ENCODE measurements around the gene GABBR2.

Gene GABBR2

GRCh38 chr9:98331536-98332259 lies 377.0 kb downstream of the GABBR2 start:
- no peak for DNase-seq

GRCh38 chr9:98330831-98331230 lies 377.9 kb downstream of the GABBR2 start:
- no peak for DNase-seq

- no peak for DNase-seq
These were observed 378.8 kb downstream of the GABBR2 start for GRCh38 chr9:98329904-98330303.

- DNase-seq, result no peak
These were observed 379.5 kb downstream of the GABBR2 start for GRCh38 chr9:98329281-98329680.

- DNase-seq, result no peak
These were observed 380.0 kb downstream of the GABBR2 start for GRCh38 chr9:98328770-98329169.

GRCh38 chr9:98328141-98328540 lies 380.6 kb downstream of the GABBR2 start:
- DNase-seq, result no peak

- no peak for DNase-seq
These were observed 381.5 kb downstream of the GABBR2 start for GRCh38 chr9:98327249-98327561.

- DNase-seq, result no peak
These were observed 382.1 kb downstream of the GABBR2 start for GRCh38 chr9:98326459-98327248.

- DNase-seq, result no peak
These were observed 383.9 kb downstream of the GABBR2 start for GRCh38 chr9:98324801-98325200.

- no peak for DNase-seq
These were observed 385.0 kb downstream of the GABBR2 start for GRCh38 chr9:98323831-98324135.

- DNase-seq, result no peak
These were observed 385.5 kb downstream of the GABBR2 start for GRCh38 chr9:98323051-98323830.

- DNase-seq, result no peak
These were observed 387.5 kb downstream of the GABBR2 start for GRCh38 chr9:98321269-98321668.

- no peak for DNase-seq
These were observed 389.8 kb downstream of the GABBR2 start for GRCh38 chr9:98318834-98319478.

GRCh38 chr9:98318041-98318790 lies 390.5 kb downstream of the GABBR2 start:
- no peak for DNase-seq

GRCh38 chr9:98317134-98317857 lies 391.4 kb downstream of the GABBR2 start:
- DNase-seq, result no peak

- DNase-seq, result no peak
These were observed 392.1 kb downstream of the GABBR2 start for GRCh38 chr9:98316445-98317133.

GRCh38 chr9:98315551-98316060 lies 393.1 kb downstream of the GABBR2 start:
- DNase-seq, result peak; percentile 65

- DNase-seq, result no peak
These were observed 393.7 kb downstream of the GABBR2 start for GRCh38 chr9:98315067-98315453.

GRCh38 chr9:98314381-98315066 lies 394.2 kb downstream of the GABBR2 start:
- DNase-seq, result no peak

GRCh38 chr9:98312365-98312764 lies 396.4 kb downstream of the GABBR2 start:
- DNase-seq, result no peak

- no peak for DNase-seq
These were observed 397.2 kb downstream of the GABBR2 start for GRCh38 chr9:98311541-98311940.
